Measurements from ENCODE around the gene KCND3. TPM values are rescaled to one million over a fixed set of nuclear protein-coding genes. Genes with fewer than 3 reads are reported as not detected.

KCND3 gene
- polyA plus RNA-seq, 1 donor (not counting 4 experiments of a cell fraction or from before 2014, with no cell fraction given) = 0.21 TPM

DNA sequence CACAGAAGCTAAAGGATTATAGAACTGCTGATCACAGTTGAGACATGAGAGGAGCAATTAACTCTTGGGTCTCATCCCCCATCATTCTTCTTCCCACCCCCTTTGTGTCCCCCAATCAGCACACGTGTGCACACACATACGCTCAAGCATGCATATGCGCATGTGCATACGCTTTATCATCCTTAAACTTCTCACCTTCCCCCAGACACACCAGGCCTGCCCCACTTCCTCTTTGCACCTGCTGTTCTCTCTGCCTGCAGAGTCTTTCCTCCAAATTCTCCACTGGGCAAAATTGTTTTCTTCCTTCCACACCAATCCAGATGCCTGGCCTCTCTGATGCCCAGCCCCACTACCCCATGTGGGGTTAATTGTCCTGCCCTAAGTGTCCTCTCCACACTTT lies 13.0 kb upstream of the KCND3 start:
- TF ChIP-seq EZH2 (IDR thresholded peaks at IDR 0.05; ENCODE audit: low read length) = no peak
- TF ChIP-seq, protein P1, sequence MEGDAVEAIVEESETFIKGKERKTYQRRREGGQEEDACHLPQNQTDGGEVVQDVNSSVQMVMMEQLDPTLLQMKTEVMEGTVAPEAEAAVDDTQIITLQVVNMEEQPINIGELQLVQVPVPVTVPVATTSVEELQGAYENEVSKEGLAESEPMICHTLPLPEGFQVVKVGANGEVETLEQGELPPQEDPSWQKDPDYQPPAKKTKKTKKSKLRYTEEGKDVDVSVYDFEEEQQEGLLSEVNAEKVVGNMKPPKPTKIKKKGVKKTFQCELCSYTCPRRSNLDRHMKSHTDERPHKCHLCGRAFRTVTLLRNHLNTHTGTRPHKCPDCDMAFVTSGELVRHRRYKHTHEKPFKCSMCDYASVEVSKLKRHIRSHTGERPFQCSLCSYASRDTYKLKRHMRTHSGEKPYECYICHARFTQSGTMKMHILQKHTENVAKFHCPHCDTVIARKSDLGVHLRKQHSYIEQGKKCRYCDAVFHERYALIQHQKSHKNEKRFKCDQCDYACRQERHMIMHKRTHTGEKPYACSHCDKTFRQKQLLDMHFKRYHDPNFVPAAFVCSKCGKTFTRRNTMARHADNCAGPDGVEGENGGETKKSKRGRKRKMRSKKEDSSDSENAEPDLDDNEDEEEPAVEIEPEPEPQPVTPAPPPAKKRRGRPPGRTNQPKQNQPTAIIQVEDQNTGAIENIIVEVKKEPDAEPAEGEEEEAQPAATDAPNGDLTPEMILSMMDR (optimal IDR thresholded peaks at IDR 0.05 in 1 of 3, IDR thresholded peaks at IDR 0.05 in 1 of 3, conservative IDR thresholded peaks at IDR 0.05 in 1 of 3; ENCODE audit: extremely low read depth in 1 of 3, insufficient read depth in 2 of 3, low read length in 3 of 3) = no peak
- no peak overlapping the region for H2AFZ ChIP-seq (ENCODE audit: control insufficient read depth, low read length)
- H3K4me2 ChIP-seq (ENCODE audit: control insufficient read depth, extremely low read depth, insufficient read depth, low read depth, low read length) = no peak overlapping the region
- no peaks in the 10 kb centered on the region for H3K36me3 ChIP-seq (ENCODE audit: control insufficient read depth in 2 of 2, extremely low read depth in 1 of 2, insufficient read depth in 2 of 2, low read length in 2 of 2)
- no peaks in the 10 kb centered on the region for H3K79me2 ChIP-seq (ENCODE audit: control insufficient read depth, insufficient read depth, low read length)
- FAIRE-seq (no peak), DNase-seq (ENCODE audit: low read depth, low spot score) (no peak)
- no peaks in the 10 kb centered on the region for H3K4me1 ChIP-seq (ENCODE audit: control insufficient read depth, extremely low read depth, insufficient read depth, low read length)
- H3K9me1 ChIP-seq (ENCODE audit: control insufficient read depth, extremely low read depth, insufficient read depth, low read length) = no peaks in the 10 kb centered on the region
- no peaks in the 10 kb centered on the region for H4K20me1 ChIP-seq (ENCODE audit: control insufficient read depth, extremely low read depth, insufficient read depth, low read length)
- H3K27me3 ChIP-seq (ENCODE audit: control insufficient read depth, extremely low read depth, insufficient read depth, low read length) = peaks cover 3% of the 10 kb centered on the region
- dilution Hi-C loops (cut with MboI; ENCODE audit: extremely low pct_ligation_motif_present, low sequenced_read_pairs) = no loop called here
- no peaks in the 10 kb centered on the region for H3K9me3 ChIP-seq (ENCODE audit: control insufficient read depth, low read depth, low read length)
- no peak overlapping the region for H3K27ac ChIP-seq (ENCODE audit: control insufficient read depth, insufficient read depth, low read length)
- no peak overlapping the region for H3K4me3 ChIP-seq (ENCODE audit: control insufficient read depth in 2 of 3, extremely low read depth in 1 of 3, insufficient read depth in 2 of 3, low read depth in 1 of 3, low read length in 3 of 3)
- H3K9ac ChIP-seq (ENCODE audit: control insufficient read depth, extremely low read depth, insufficient read depth, low read length) = no peak overlapping the region

DNA sequence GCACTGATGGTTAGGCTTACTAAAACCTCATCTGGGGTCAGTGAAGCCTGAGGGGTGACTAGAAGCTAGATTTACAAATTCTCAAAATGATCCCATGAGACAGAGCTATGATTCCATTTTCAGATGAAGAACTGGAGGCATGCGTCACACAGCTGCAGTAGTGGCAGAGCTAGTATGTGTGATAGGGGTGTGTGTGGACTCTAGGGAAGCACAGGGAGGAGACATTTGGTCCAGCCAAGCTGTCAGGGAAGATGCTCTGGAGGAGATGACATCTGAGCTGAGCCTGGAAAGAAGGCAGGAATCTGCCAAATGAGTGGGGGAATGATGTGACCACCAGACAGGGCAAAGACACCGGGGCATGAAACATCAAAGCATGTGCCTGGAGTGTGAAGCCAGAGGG lies 12.0 kb upstream of the KCND3 start:
- dilution Hi-C loops (cut with MboI; ENCODE audit: extremely low pct_ligation_motif_present, low sequenced_read_pairs) = no loop called here
- Histone ChIP-seq H3K27ac (ENCODE audit: control insufficient read depth, insufficient read depth, low read length) (no peak overlapping the region), H3K79me2 (ENCODE audit: control insufficient read depth, insufficient read depth, low read length) (no peaks in the 10 kb centered on the region), H3K27me3 (ENCODE audit: control insufficient read depth, extremely low read depth, insufficient read depth, low read length) (peaks cover 6% of the 10 kb centered on the region), H3K9me1 (ENCODE audit: control insufficient read depth, extremely low read depth, insufficient read depth, low read length) (no peaks in the 10 kb centered on the region), H3K9me3 (ENCODE audit: control insufficient read depth, low read depth, low read length) (no peaks in the 10 kb centered on the region), H4K20me1 (ENCODE audit: control insufficient read depth, extremely low read depth, insufficient read depth, low read length) (no peaks in the 10 kb centered on the region), H3K9ac (ENCODE audit: control insufficient read depth, extremely low read depth, insufficient read depth, low read length) (no peak overlapping the region), H3K4me2 (ENCODE audit: control insufficient read depth, extremely low read depth, insufficient read depth, low read depth, low read length) (no peak overlapping the region), H3K4me1 (ENCODE audit: control insufficient read depth, extremely low read depth, insufficient read depth, low read length) (no peaks in the 10 kb centered on the region), H3K4me3 (ENCODE audit: control insufficient read depth in 2 of 3, extremely low read depth in 1 of 3, insufficient read depth in 2 of 3, low read depth in 1 of 3, low read length in 3 of 3) (no peak overlapping the region), H2AFZ (ENCODE audit: control insufficient read depth, low read length) (no peak overlapping the region), H3K36me3 (ENCODE audit: control insufficient read depth in 2 of 2, extremely low read depth in 1 of 2, insufficient read depth in 2 of 2, low read length in 2 of 2) (no peaks in the 10 kb centered on the region)
- no peak for TF ChIP-seq EZH2 (IDR thresholded peaks at IDR 0.05; ENCODE audit: low read length)
- TF ChIP-seq, protein P1 (optimal IDR thresholded peaks at IDR 0.05 in 1 of 3, IDR thresholded peaks at IDR 0.05 in 1 of 3, conservative IDR thresholded peaks at IDR 0.05 in 1 of 3; ENCODE audit: extremely low read depth in 1 of 3, insufficient read depth in 2 of 3, low read length in 3 of 3) = no peak
- DNase-seq (ENCODE audit: low read depth, low spot score) (no peak), FAIRE-seq (no peak)

All from keratinocyte (primary cell).